ENCODE measurements around the gene MRPL28.
A peak's percentile ranks its signal among the peaks of the same experiment; 100 is the strongest.
"Not testable (repeated sequence)": the region's sequence is repeated elsewhere in the genome, so short reads cannot be mapped to it uniquely, and the experiment has no call there.

The MRPL28 gene

DNA sequence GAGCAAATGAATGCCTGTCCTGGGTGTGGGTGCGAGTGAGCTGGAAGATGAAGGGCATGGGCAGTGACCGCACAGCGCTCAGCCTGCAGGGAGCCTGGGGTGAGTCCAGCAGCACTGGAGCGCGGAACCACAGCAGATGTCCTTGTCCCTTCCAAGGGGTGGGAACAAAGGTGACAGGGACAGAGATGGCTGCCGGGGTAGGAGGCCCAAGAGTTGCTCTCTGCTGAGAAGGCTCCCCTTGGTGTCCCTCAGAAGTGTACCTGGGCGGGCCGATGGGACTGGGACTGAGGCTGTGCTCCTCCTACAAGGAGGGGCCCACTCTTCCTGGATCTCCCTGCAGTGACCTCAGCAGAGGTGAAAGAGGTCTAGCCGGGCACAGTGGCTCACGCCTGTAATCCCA, 19.0 kb upstream of the MRPL28 start:
- DNase-seq (ENCODE audit: low read depth): no peak

DNA sequence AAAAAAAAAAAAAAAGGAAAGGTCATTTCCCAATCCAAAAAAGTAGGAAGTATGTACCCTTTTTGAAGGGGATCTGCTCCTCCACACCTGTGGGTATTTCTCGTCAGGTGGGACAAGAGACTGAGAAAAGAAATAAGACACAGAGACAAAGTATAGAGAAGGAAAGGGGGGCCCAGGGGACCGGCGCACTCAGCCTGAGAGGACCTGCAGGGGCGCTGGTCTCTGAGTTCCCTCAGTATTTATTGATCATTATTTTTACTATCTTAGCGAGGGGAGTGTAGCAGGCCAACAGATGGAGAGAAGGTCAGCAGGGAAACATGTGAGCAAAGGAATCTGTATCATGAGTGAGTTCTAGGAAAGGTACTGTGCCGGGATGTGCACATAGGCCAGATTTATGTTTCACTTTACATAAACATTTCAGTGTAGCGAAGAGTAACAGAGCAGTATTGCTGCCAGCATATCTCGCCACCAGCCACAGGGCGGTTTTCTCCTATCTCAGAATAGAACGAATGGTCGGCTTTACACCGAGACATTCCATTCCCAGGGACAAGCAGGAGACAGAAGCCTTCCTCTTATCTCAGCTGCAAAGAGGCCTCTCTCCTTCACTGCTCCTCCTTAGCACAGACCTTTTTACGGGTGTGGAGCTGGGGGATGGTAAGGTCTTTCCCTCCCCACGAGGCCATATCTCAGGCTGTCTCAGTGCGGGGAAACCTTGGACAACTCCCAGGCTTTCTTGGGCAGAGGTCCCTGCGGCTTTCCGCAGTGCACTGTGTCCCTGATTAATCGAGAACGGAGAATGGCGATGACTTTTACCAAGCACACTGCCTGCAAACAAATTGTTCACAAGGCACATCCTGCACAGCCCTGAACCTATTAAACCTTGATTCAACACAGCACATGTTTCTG, 17.7 kb upstream of the MRPL28 start:
- peak; percentile 98 for DNase-seq (ENCODE audit: low read depth)

DNA sequence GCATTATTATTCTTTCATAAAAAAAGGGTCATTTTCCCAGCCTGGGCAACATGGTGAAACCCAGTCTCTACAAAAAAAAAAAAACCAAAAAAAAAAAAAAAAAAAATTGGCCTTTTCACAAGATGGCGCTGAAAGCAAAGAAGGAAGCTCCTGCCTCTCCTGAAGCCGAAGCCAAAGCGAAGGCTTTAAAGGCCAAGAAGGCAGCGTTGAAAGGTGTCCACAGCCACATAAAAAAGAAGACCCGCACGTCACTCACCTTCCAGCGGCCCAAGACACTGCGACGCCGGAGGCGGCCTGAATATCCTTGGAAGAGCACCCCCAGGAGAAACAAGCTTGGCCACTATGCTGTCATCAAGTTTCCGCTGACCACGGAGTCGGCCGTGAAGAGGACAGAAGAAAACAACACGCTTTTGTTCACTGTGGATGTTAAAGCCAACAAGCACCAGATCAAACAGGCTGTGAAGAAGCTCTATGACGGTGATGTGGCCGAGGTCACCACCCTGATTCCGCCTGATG, 16.4 kb upstream of the MRPL28 start:
- peak; percentile 25 for DNase-seq (ENCODE audit: low read depth)

DNA sequence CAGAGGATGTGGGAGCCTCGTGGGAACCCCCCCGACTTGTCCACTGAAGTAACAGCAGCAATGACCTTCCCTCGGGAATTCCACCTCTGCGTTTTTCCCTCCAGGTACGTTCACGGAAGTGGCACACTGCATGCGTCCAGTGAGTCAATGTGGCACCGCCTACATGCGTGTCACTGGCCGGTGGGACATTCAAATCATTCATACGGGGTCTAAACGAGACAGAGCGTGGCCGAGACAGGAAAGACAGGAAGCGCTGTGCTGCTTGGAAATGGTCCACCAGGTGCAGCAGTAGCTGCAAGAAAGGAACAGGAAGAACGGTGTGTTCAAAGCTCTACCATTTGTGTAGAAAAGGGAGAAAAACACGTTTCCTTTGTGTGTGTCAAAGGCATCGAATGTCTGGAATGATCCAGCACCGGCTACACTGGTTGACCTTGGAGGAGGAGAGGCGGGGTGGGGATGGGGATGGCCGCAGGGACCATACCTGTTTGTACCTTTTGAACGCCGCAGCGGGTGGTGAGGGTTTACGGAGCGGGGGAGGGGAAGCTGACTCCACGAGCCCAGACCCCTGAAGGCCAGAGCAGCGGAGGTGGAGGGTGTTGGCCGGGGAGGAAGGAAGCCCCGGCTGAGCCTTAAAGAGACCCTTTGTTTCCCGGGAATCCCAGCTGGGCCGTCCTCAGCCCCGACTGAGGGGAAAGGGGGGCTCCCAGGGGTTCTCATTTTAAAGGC, 13.2 kb upstream of the MRPL28 start:
- DNase-seq (ENCODE audit: low read depth): no peak

DNA sequence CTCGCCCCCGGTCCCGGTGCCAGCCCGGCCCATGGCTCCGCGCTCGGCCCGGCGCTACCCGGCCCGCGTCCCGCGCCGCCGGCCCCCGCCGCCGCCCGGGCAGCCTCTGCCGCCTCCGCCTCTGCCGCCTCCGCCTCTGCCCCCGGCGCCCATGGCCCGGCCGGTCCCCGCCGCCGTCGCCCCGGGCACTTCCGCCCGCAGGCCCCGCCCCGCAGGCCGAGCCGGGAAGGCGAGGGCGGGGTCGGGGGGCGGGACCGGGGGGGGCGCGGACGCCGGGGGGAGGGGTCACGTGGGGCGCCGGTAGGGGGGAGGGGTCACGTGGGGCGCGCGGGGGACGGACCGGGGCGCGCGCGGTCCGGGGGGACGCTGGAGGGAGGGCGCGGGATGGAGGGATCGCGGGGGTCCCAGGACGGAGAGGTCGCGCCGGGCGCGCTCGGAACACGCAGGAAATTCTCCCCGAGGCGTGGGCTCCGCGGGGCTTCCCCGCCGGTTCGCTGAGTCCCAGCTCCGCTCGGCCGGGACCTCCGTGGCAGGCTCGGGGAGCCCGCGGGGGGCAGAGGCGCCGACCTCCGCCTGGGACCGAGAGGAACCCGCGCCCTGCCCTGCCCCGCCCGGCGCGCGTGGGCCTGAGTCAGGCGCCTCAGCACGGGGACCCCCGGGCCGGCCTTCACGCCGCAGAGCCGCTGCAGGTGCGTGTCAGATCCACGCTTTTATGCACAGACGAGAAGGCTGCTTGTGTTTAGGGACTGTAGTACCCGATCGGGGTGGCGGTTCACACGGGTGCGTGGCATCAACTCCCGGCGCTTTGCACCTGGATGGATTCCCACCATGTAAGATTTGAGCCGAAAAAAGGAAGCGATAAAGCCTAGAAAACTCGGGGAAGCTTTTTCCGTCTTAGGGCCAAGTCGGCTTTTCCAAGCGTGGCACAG, 11.7 kb upstream of the MRPL28 start, which contains the start of gene PGAP6:
TSS of gene PGAP6 (minus strand) at position 190 of the 929 bp plus-strand sequence. CDS start at position 33, 157 bp downstream.
- peak; percentile 18 for DNase-seq (ENCODE audit: low read depth)

DNA sequence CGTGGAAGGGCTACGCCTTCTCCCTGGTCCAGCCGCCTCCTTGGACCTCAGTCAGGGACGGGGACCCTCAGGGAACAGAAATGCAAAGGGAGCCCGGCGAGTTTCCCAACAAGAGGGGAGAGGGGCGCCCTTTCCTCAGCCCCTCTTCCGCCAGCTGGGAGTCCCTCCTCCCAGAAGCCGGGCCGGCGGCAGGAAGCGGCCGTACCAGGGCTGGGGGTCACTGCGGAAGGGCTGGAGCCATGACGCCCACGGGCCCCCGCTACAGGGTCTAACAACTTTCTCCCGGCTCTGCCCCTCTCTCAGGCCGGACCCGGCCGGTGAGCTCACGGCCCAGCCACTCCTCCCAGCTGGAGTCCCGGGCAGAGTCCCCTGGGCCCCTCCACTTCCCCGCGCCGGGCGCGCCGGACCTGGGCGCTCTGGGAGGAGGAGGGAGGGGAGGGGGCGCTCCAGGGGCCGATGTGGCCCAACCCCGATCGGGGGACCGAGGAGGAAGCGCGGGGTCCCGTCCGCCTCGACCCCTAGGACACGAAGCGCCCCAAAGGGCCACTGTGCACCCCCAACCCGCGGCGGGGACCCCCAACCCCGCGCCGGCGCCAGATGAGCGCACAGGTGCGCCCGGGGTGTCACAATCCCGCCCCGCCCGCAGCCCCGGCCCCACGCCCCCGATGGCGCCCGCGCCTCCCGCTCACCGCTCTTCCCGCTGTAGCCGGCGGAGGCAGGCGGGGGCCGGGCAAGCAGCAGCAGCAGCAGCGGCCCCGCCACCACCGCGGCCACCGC, 10.9 kb upstream of the MRPL28 start:
- DNase-seq (ENCODE audit: low read depth): no peak

DNA sequence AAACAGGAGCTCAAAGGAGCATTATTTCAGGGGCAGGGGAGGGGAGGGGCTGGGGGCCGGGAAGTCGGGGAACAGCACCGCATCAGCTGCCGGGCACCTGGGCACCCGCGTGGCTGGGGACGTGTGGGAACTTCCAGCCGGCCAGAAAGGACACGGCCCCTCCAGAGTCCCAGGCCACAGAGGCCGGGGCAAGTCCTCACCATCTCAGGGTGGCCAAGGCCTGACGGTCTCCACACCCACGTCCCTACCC, 10.3 kb upstream of the MRPL28 start:
- no peak for DNase-seq (ENCODE audit: low read depth)

DNA sequence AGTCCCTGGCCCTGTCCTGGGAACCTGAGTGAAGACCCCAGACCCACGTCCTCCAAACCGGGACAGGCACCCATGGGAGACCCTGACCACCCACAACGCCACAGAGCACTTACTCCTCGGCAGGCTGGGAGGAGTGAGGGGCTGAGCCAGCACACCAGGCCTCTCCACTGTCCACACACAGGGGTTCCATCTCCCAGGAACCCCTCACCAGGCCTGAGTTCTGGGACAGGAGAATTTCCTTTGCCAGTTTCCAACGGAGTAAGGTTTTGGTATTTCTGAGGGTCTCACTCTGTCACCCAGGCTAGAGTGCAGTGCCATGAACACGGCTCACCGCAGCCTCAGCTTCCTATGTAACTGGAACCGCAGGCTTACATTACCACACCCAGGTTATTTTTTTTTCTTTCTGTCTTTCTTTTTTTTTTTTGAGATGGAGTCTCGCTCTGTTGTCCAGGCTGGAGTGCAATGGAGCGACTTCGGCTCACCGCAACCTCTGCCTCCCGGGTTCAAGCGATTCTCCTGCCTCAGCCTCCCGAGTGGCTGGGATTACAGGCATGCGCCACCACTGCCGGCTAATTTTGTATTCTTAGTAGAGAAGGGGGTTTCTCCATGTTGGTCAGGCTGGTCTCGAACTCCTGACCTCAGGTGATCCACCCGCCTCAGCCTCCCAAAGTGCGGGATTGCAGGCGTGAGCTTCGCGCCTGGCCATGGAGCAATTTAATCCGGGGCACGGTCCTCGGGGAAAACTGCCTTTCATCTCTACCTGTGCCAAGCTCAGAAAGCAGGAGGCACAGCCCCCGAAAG, 9.8 kb upstream of the MRPL28 start:
- DNase-seq (ENCODE audit: low read depth): no peak

DNA sequence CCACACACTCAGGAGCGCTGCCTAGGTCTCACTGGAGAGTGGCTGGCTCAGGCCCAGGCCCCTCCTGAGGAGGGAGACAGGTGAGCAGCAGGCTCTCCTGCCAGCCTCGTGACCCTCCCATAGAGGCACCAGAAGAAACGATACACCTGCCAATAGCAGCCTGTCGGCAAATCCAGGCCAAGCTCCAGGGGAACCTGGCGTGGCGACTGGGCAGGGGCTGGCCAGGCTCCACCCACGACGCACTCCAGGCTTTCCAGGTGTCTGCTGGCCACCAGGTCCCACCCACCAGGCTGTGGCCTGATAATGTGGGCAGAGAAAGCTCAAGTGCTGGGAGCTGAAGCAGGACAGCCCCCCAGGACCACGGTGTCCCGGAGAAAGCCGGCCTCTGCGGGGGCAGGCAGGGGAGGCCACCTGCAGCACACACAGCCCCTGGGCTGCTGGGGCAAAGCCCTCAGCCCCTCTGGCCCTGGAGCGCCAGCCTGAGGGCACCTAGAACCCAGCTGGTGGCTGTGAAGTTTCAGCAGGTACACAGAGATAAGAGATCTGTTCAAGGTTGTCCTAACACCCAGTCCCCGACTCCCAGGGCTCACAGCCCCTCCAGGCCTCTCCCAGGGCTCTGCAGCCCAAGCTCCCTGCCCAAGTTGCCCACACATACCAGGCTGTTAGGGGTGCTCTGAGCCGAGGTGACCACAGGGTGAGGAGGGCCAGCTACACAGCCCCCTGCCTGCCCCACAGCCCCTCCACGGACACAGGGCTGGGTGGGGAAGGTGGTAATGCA, 9.0 kb upstream of the MRPL28 start:
- no peak for DNase-seq (ENCODE audit: low read depth)

DNA sequence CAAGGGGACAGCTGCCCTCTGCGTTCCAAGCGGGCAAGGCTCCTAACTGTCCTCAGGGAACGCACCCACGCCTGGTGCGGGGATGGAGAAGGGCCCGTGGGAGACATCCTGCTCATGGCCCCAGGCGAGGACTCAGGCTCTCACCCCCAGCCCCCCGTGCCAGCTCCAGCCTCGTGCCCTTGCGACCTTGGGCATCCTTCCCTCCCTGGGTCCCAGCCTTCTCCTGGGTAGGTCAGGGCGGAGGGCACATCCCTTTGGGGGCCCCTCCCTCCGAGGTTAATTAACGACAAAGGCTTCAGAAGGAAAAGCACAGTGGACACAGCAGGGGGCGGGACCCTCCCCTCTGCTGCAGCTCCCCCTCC, 8.5 kb upstream of the MRPL28 start:
- no peak for DNase-seq (ENCODE audit: low read depth)

DNA sequence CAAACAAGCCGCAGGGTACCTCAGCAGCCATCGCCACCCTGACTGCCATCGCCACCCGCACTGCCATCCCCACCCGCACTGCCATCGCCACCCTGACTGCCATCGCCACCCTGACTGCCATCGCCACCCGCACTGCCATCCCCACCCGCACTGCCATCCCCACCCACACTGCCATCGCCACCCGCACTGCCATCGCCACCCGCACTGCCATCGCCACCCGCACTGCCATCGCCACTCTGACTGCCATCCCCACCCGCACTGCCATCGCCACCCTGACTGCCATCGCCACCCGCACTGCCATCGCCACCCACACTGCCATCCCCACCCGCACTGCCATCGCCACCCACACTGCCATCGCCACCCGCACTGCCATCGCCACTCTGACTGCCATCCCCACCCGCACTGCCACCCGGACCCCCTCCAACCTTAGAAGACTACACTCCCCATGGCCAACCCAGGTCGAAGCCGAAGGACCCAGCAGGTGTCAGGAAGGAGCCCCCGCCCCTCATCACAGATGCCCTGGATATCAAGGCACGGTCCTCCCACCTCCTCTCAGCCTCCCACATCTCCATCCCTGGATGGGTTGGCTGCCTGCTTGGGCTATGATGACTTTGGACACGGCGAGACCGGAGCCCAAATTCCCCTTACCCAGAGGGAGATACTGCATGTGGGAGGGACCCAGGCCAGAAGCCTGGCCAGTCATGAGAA, 7.9 kb upstream of the MRPL28 start:
- not testable (repeated sequence) for DNase-seq (ENCODE audit: low read depth)

DNA sequence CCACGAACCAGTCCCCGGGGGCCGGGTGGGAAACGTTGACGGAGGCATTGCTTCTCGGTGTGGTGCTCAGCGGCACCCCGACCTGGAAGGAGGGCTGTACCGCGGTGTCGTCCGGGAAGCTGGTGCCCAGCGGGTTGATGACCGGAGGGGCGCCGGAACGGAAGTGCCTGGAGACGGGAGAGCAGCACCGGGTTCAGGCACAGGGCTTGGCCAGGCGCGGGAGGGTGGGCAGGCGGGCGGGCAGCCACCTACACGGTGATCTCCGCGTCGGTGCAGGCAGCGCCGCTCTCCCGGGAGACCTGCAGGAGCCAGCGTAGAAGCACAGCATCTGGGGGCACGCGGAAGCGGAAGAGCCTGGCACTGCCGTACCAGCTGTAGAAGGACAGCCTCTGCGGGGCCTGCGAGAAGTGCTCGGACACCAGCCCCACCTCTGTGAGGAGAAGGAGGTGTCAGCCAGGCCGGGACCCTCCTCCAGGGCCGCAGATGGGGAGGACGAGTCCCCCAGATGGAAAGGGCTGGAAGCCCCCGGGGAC, 7.1 kb upstream of the MRPL28 start:
- DNase-seq (ENCODE audit: low read depth): no peak

DNA sequence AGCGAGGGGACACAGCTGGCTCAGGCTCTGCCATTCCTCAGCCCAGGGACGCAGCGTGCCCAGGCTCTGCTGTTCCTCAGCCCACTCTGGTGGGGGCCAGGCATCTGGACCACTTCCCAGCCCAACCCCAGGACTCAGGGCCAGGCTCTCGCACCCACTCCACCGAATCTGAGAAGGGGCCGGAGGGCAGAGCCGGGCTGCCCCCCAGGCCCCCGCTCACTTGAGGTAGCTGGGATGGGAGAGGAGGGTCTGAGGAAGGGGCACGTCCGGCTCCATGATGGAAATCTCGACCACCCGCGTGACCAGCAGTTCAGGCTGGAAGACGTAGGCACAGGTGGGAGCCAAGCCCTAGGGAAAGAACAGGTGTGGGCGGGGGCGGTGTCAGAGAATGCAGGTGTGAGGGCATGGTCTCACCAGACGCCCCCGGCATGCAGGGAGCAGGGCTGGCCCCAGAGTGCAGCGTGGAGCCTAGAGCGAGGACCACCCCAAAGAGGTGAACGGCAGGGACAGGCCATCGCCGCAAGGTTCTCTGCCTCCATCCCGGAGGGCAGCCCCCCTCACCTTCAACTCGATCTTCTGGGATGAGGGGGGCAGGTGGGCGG, 6.6 kb upstream of the MRPL28 start:
- DNase-seq (ENCODE audit: low read depth): no peak

DNA sequence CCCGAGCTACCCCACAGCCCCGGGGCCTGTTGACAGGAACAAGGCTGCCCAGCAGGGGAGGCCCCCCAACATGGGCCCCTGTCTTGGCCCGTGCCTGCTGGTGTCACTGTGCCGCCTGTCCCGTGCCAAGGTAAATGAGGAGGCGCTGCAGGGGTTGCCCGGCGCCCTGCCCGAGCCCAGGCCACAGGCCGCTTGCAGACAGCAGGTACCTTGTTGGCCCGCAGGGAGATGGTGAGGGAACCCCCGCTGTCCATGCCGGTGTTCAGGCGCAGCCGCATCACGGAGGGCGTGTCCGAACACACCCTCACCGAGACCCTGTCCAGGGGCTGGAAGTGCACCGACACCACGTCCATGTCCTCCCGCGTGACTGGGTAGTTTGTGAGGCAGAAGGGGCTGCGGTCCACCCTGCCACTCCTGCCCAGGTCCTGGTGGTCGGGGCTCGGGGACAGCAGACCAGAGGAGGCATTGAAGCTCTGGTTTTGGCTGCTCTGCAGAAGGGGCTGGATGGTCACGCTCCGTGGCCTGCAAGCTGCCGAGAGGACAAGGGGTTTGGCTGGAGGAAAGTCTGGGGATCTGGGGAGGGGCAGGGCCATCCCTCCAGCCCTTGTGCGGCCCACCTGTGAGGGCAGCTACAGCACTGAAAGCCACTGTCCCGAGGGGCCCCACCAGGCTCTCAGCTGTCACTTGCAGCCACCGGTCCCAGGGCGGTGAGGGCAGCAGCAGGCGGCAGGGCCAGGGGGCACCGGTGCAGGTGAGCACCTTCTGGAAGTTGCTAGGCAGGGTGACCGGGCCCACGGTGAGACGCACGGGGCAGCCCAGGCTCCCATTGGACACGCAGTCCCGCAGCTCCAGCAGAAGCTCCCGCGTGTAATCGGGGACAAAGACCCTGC, 5.8 kb upstream of the MRPL28 start:
- DNase-seq (ENCODE audit: low read depth): no peak

DNA sequence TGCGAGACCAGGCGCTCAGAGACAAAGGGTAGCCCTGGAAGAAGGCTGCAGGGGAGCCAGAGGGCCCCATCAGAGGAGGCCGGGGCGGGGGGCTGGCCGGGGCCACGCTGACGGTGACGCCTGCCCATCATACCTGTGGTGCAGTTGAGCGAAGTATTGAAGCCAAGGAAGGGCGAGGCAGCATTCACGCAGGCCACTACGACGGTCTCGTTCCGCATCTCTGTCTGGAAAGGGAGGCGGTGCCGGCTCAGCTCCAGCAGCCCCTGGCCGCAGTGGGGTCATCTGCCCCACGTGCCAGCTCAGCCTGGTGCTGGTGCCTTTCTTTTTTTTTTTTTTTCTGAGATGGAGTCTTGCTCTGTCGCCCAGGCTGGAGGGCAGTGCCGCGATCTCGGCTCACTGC, 4.9 kb upstream of the MRPL28 start:
- DNase-seq (ENCODE audit: low read depth): no peak

DNA sequence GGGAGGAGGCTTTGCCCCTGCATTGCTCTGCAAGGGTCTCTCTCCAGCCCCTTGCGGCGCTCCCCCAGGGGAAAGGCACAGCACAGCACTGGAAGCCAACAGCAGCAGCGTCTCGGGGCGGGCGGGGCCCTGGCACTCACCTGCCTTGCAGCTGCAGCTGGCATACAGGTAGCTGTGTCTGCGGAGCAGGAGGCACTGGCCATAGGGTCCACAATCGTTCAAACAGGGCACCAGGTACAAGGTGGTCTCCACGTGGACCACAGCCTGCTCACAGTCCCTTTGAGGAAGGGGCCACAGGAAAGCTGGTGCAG, 4.2 kb upstream of the MRPL28 start:
- no peak for DNase-seq (ENCODE audit: low read depth)

DNA sequence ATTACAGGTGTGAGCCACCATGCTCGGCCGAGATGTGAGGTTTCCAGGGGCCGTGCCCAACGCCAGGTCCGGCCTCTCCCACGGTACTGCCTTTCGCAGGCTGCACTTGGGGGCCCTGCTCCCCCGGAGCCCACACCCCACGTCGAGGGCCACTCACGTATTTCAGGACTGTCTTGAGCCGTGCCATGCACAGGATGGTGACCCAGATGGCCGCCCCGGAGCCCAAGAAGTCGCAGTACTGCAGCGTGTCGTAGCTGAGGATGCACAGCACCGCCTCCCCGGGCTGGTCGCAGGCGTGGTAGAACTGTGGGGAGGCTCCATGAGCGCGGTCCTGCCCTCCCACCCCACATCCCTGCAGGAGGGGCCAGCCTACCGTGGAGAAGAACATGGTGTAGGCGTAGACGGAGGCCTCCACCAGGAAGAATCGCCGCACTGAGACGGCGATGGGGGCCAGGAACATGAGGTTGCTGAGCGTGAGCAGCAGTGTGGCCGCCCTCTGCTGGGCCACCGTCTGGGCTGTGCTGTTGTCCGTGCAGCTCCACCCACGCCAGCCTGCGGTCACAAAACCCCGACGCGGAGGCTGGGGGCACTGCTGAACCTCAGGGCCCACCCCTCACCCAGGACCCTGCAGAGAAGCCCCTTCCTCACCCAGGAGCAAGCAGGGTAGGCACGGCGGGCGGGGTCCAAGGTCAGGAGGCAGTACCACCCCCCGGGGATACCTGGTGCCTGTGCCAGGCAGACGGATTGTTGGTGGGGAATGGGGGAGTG, 3.7 kb upstream of the MRPL28 start:
- no peak for DNase-seq (ENCODE audit: low read depth)

All from amniotic epithelial cell (primary cell).